ENCODE results near the gene LDLRAP1. TPM values are rescaled to one million over a fixed set of nuclear protein-coding genes. Genes with fewer than 3 reads are reported as not detected.

LDLRAP1 gene
- total RNA-seq, 1 experiment from 2014 or later = 8.4 TPM

DNA sequence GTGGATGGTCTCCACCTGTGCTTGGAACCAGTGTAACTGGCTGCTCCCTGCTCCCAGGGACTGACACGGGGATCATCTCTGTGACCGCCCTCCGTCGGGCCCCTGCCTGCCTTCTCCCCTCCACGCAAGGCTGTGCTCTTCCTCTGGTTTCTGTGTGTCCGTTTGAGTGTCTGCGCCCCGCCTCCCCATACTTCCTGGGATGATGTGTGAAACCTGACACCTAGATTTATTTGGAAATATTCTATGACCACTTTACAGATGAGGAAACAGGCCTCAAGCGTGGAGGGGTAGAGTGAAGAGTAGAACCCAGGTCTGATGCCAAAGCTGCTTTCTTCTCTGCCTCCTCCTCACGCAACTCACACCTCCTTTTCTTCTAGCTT lies 24.3 kb downstream of the LDLRAP1 start:
- in situ Hi-C loops (cut with HindIII; ENCODE audit: low pct_unique_long_range_greater_than_20kb, low sequenced_read_pairs) = no loop called here
- no peak for DNase-seq (ENCODE audit: low read depth)

DNA sequence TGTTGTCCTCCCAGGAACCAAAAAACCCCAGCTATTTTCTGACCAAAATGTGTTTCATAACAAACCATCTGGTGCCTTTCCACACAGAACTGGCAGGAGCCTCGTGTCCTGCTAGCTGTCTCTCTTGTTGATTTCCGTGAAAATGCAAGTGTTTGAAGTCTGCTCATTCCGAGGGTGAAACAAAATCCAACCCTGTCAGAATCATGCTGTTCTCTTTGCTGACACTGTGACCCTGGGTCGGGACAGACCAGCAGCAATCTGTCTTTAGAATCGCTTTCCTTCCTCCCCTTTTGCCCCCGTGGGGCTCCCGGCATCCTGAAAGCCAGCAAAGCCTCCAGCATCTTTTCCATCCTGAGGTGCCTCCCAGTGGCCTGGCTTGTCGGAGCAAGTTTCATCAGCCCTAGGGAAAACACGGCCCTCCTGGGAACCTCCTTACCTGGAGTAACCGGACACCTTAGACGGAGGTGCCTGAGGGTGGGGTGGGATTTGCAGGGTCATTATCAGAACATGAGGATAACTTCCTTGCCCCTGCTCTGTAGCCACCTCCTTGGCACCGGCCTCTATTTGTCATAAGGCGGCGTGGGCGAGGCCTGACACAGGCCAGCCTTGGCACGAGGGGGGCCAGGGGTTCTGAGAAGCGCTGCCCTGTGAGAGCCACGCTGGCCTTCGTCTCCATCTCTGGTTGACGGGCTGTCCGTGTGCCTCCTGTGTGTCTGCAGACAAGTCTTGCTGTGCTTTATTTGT lies 24.9 kb downstream of the LDLRAP1 start:
- in situ Hi-C loops (cut with HindIII; ENCODE audit: low pct_unique_long_range_greater_than_20kb, low sequenced_read_pairs) = no loop called here

DNA sequence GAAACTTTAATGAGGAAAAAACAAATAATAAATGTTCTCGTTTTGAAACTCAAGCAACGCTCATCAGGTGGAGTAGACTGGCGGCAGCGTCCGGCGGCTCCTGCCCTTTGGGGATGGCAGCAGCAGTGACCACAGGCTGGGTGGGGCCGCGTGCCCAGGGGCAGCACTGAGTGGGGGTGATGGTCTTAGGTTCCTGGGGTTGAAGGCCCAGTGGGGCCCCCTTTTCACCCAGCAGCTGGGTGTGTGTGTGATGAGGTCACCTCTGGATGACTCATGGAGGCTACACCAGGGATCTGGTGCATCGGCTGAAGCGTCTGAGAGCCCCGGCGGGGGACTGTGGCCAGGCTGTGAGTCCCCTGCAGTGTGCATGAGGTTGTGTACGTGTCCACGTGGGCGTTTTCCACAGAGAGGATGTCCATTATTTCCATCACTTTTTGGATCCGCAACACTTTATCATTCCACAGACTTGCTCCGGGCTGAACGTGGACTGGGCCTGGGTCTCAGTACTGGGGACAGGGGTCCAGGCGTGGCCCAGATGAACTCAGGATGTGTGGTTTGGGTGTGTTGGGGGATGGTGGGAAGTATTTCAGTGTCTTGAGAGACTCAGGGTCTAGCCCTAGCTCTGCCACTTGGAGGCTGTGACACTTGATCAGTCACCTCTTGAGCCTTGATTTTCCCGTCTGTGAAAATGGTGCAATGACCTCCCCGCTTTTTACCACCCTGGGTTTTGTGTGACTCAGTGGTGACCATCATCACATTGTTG lies 25.6 kb downstream of the LDLRAP1 start:
- in situ Hi-C loops (cut with HindIII; ENCODE audit: low pct_unique_long_range_greater_than_20kb, low sequenced_read_pairs) = no loop called here
- peak; percentile 23 for DNase-seq (ENCODE audit: low read depth)

More for the DNA sequence above, 24.9 kb downstream of the LDLRAP1 start:
- peak; percentile 9 for DNase-seq (ENCODE audit: low read depth)

DNA sequence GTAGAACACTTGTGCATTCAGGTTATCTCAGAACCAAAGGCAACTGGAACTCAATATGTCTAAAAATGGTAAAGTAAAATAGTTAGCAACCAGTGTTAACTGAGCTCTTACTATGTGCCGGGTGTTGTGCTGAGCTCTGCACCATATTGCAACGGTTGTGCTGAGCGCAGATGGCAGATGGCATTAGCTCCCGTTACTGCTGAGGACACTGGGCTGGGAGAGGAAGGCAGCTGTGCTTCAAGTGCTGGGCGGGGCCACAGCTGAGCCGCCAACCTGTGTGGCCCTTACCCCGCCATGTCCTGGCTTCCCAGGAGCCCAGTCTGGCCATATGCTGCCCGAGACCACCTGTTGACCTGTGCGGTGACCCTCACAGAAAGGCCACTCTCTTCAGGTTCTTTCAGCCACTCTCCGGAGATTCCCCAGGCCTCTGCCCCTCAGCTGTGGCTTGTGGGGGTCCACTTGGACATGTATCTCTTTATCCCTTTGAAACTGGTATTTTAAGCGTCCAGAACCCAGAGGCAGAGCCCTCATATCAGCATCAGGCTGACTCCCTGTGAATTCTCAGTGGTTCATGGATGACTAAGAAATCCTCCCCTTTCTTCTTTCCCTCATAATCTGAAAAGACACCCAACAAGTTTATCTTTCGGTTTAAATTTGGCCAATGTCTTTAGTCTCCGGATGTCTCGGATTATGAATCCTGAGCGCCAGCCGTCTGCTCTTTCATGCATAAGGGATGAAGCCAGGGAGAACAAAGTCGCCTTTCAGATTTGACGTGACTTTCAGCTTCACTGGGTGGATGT lies 26.4 kb downstream of the LDLRAP1 start:
- in situ Hi-C loops (cut with HindIII; ENCODE audit: low pct_unique_long_range_greater_than_20kb, low sequenced_read_pairs) = no loop called here
- DNase-seq (ENCODE audit: low read depth) = no peak

DNA sequence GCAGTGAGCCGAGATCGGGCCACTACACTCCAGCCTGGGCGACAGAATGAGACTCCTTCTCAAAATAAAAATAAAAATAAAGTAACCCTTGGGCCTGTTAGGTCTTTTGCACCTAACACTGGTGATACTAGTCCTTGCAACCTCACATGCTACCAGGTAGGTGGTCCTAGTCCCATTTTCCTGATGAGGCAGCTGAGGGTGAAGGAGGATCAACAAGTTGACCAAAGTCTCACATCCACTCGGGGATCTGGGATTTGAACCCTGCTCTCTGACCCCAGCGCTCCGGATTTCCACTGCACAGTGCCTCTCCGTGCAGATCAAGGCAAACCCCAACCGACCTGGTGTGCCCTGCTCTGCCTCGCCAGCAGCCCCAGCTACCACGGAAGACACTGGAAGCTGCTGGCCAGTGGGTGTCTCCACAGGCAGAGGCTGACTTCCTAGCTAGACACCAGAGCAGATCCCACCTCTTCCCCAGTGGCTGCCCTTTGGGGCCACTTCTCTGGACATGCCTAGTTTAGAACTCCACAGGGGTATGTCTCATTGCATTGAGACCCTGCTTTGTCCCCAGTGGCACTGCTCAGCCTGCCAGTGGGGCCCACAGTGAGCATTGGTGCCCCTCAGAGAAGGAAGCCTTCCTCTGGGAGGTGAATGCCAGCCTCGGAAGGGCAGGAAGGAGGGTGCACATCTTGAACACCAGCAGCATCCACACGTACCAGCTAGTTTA lies 27.6 kb downstream of the LDLRAP1 start:
- in situ Hi-C loops (cut with HindIII; ENCODE audit: low pct_unique_long_range_greater_than_20kb, low sequenced_read_pairs) = no loop called here

DNA sequence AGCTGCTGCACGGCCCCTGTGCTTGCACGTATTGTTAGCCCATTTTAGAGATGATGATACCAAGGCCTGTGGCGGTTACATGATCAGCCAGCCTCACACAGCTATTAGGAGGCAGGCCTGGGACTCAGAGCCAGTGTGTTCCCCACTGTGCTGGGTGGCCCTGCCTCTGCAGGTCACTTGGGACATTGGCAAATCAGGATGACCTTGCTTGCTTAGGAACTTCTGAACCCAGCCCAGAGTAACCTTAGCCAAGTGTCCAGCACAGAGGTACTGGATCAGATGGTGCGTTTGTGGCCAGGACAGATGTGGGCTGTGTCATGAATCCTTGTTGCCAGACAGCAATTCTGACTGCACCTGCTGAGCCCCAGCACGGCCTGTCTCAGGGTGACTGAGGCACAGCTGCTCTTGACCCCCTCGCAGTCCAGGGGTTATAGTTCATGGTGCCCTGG lies 28.1 kb downstream of the LDLRAP1 start:
- in situ Hi-C loops (cut with HindIII; ENCODE audit: low pct_unique_long_range_greater_than_20kb, low sequenced_read_pairs) = no loop called here
- no peak for DNase-seq (ENCODE audit: low read depth)

More for the DNA sequence above, 27.6 kb downstream of the LDLRAP1 start:
- no peak for DNase-seq (ENCODE audit: low read depth)

DNA sequence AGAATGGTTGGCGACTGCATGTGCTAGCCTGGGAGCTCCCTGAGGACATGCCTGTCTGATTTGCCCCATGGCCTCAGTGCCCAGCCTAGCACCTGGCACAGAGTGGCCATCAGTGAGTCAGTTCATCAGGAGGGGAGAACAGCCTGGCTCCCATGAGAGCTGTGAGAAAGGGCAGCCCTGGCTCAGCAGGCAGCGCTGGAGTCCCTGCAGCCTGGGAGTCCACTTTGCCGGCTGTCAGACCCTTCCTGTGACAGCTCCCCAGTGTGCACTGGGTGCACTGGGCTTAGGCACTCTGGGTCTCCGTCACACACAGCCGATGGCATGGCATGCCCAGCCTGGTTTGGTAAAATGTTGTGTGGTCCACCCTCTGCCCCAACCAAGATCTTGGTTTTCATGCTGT lies 28.7 kb downstream of the LDLRAP1 start:
- DNase-seq (ENCODE audit: low read depth) = no peak
- in situ Hi-C loops (cut with HindIII; ENCODE audit: low pct_unique_long_range_greater_than_20kb, low sequenced_read_pairs) = no loop called here

DNA sequence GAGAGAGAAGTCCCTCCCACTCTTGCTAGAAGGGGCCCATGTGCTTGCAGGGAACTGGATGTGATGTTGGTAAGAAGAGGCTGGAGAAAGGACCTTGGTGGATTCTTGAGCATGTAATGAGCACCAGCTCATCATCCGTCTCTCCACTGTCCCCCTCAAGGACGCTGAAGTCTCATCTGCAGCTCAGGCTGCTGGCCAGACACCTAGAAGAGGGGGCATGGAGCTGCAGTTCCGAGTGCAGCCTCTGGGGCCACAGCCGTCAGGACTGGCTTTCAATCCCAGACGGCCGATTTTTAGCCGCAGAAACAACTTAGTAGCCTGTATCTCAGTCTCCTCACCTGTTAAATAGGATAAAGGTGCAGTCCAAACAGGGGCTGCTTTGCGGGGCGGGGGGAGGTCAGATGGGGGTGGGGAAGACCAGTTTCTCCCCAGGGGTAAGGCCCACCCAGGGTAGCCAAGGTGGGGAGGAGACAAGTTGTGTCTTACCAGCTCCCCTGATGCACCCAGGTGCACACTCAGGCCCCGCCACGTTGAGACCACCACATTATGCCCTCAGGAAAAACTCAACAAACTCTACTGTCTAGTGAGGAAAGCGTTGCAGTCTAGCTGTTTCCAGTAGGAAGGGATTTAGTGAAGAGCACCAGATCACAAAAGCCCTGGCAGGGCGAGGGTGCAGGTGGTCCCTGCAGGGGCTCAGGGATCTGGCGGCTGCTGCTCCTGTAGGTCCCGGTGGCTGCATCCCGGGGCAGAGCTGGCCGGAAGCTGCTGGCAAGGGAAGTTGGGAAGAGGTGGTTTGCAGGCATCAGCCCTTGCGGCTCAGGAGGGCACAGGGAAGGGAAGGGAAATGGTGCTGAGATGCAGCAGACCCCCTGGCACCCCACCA lies 29.5 kb downstream of the LDLRAP1 start:
- DNase-seq (ENCODE audit: low read depth) = peak; percentile 14
- in situ Hi-C loops (cut with HindIII; ENCODE audit: low pct_unique_long_range_greater_than_20kb, low sequenced_read_pairs) = no loop called here

DNA sequence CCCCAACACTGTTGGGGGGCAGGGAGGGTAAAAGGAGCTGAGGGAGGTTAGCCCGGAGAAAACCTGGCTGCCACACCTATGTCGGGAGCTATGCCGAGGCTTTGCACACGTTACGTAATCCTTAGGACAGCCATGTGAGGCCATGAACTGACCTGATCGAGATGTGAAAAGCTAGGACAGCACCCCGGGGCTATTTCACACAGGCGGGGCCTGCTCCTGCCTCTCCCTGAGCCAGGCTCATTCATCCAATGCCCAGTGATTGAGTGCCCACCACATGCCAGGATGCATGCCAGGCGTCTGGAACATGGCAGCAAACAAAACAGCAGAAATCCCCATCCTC lies 30.2 kb downstream of the LDLRAP1 start:
- in situ Hi-C loops (cut with HindIII; ENCODE audit: low pct_unique_long_range_greater_than_20kb, low sequenced_read_pairs) = no loop called here
- DNase-seq (ENCODE audit: low read depth) = no peak

DNA sequence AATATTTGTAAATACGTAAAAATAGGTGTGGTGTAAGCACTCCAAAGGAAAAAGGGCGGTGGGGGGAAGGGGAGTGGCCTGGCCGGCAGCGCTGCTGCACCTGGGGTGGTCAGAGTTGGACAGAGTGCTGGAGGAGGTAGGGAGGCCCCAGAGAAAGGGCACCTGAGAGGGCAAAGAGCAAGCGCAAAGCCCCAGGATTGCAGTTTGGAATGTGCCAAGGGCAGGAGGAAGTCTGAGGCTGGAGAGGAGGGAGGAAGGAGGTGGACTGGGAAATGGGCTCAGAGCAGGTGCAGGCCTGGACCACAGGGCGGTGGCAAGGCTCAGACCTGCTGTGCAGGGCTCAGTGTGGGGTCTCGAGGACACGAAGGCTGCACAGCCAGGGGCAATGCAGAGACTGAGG lies 30.6 kb downstream of the LDLRAP1 start:
- in situ Hi-C loops (cut with HindIII; ENCODE audit: low pct_unique_long_range_greater_than_20kb, low sequenced_read_pairs) = no loop called here

DNA sequence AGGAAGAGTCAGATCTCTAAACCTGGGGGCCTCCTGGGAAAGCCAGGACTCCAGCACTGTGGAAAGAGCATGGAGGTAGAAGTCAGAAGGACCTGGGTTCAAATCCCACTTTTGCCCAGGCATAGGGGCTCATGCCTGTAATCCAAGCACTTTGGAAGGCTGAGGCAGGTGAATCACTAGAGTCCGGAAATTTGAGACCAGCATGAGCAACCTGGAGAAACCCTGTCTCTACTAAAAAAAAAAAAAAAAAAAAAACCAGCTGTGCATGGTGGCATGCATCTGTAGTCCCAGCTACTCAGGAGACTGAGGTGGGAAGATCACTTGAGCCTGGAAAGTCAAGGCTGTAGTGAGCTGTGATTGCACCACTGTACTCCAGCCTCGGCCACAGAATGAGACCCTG lies 31.8 kb downstream of the LDLRAP1 start:
- in situ Hi-C loops (cut with HindIII; ENCODE audit: low pct_unique_long_range_greater_than_20kb, low sequenced_read_pairs) = no loop called here
- DNase-seq (ENCODE audit: low read depth) = no peak

More for the DNA sequence above, 30.6 kb downstream of the LDLRAP1 start:
- DNase-seq (ENCODE audit: low read depth) = no peak

DNA sequence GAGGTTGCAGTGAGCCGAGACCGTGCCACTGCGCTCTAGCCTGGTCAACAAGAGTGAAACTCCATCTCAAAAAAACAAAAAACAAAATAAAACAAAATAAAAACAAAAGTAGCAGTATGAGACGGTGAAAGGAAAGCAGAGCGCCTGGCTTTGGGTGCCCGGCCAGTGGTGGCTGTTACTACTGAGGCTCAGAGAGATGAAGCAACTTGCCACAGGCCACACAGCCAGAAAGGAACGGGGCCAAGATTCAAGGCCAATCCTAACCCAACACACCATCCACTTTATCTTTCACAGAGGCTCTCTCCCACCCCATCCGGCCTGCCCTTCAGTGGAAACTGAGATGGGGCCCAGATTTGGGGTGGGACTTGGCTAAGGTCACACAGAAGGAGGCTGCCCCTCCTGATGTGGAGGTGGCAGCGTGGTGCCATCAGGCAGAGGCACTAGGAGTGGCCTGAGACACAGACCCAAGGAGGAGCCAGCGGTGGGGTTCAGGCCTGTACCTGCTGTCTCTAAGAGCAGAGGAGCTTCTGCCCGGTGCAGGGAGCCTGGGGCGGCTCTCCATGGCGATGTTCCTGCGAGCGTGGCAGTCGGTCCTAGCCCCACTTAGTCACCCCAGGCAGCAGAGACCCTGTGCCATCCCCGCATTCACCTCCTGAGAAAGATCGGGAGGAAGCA lies 33.2 kb downstream of the LDLRAP1 start:
- in situ Hi-C loops (cut with HindIII; ENCODE audit: low pct_unique_long_range_greater_than_20kb, low sequenced_read_pairs) = no loop called here
- no peak for DNase-seq (ENCODE audit: low read depth)

DNA sequence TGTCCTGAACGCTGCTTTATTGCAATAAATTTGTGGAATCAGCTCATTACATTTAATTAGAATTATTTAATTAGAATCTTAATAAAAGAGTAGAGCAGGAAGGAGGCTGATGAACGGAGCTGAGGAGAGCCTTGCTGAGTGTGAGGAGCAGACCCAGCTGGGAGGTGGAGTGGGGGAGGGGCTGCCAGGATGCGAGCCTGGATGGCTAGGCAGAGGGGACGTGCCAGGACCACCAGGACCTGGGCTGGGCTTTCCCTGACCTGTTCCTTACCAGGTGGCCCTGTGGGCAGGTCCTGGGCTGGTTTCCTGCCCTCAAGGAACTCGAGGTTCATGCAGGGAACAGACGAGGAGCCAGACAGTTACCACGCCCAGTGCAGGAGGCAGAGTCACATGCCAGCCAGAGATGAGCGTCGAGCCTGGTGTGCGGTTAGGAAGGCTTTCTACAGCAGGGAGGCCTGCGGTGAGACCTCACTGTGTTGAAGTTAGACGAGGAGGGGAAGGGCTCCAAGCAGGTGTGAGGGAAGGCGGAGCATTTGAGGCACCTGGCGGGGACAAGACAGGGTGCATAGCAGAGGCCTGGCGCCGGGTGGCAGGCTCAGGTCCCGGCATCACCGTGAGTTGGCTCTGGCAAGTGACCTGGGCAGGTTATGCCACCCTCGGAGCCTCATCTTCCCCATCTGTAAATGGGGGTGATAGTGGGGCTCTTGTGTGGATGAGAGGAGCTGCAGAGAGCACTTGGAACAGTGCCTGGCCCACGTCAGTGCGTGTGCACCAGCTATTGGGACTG lies 33.9 kb downstream of the LDLRAP1 start:
- in situ Hi-C loops (cut with HindIII; ENCODE audit: low pct_unique_long_range_greater_than_20kb, low sequenced_read_pairs) = no loop called here
- DNase-seq (ENCODE audit: low read depth) = no peak

DNA sequence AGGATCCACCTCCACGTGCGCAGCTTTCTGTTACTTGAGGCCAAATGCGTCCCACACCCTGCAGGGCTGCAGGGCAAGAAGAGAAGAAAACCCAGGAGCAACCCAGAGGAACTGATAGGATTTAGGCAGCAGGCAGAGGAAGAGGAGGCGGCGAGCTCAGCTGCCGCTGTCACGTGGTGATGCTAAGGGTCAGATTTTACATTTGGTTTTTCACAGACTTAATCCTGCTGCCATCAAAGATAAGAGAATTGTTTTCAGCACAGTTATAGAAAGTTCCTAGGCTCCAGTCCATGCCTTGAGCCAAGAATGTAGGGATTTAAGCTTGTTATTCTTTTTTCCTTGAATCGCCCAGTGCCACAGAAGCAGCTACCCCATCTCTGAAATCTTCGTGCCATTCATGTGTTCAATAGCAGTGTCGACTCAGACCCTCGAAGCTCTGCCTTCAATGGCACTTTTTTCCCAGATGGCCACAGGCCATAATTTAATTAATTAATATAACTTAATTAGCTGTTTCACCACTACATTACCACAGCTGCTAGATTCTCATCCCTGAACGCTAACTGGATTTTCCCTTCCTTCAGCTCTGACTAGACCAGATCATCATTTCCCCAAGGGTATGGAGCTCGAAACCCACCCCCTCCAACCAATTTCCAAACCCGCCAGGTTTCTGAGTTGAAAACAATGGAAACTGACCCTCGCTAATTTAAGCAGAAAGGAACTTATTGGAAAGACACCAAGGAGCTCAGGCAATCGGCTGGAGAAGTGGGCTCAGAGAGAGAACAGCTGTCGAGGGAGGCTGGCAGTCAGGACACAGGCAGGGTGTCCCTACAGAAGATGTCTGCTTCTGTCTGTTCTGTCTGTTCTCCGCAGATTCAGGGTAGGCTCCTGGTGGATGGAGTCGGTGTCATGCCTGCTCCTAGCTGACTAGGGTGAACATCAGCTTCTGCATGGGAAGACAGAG lies 36.2 kb downstream of the LDLRAP1 start:
- DNase-seq (ENCODE audit: low read depth) = no peak
- in situ Hi-C loops (cut with HindIII; ENCODE audit: low pct_unique_long_range_greater_than_20kb, low sequenced_read_pairs) = no loop called here

DNA sequence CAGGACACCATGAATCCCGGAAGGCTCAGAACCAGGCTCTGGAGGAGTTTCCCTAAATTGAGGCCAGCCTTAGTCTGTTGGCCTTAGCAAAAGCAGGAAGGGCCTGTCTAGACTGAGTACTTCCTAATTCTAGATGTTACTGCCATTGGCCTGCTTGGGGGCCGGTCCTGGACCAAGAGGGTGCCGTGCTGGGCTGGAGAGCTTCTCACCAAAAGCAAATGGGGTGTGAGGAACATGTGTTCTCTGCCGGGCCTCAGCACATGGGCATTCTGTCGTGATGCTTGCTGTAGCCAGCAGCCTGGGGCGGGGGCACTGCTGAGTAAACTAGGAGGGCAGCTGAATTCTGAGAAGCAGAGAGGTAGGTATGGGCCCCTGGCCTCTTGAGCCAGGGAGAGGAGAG lies 37.5 kb downstream of the LDLRAP1 start:
- in situ Hi-C loops (cut with HindIII; ENCODE audit: low pct_unique_long_range_greater_than_20kb, low sequenced_read_pairs) = no loop called here
- no peak for DNase-seq (ENCODE audit: low read depth)
